ENCODE data around the gene SORCS2. TPM values are rescaled to one million over a fixed set of nuclear protein-coding genes. Genes with fewer than 3 reads are reported as not detected.

SORCS2 gene
- total and polyA plus RNA-seq, 2 of the 13 experiments (the other 11 are each of a cell fraction or from before 2014, with no cell fraction given): 0.82 to 1.0 TPM

GRCh38 chr4:7638984-7639789, 446.8 kb downstream of the SORCS2 start (continued):
- TF ChIP-seq REST (IDR thresholded peaks at IDR 0.05; ENCODE audit: borderline replicate concordance in 1 of 2, low read depth in 1 of 2, low read length in 2 of 2) (no peak), ZNF431 (CRISPR knock-in tag; IDR thresholded peaks at IDR 0.05; ENCODE audit: borderline replicate concordance, low read depth) (no peak), BRF2 (CRISPR knock-in tag; IDR thresholded peaks at IDR 0.05) (no peak), CEBPZ (IDR thresholded peaks at IDR 0.05; ENCODE audit: low read length) (no peak), ZNF33B (CRISPR knock-in tag; IDR thresholded peaks at IDR 0.05) (no peak), SP140L (CRISPR knock-in tag; IDR thresholded peaks at IDR 0.05; ENCODE audit: borderline replicate concordance) (no peak), HDAC6 (IDR thresholded peaks at IDR 0.05; ENCODE audit: low read depth, low read length) (no peak), RBM22 (optimal IDR thresholded peaks at IDR 0.05; ENCODE audit: low read length) (no peak), MLLT10 (CRISPR knock-in tag; IDR thresholded peaks at IDR 0.05) (no peak), ZNF619 (CRISPR knock-in tag; IDR thresholded peaks at IDR 0.05) (no peak), ZNF615 (CRISPR knock-in tag; IDR thresholded peaks at IDR 0.05; ENCODE audit: borderline replicate concordance) (no peak), ZNF784 (CRISPR knock-in tag; IDR thresholded peaks at IDR 0.05; ENCODE audit: borderline replicate concordance) (no peak), ADNP (CRISPR knock-in tag; IDR thresholded peaks at IDR 0.05) (no peak), SNAPC2 (CRISPR knock-in tag; IDR thresholded peaks at IDR 0.05) (no peak)
